Muscle layer of duodenum (tissue), 2 donors: ENCODE results near the gene UBASH3B.

Experiments
- H3K27ac ChIP-seq: one replicate; pipeline ENCODE4 v1.7.0; 2013; ENCODE audit warnings: mild to moderate bottlenecking, low read length
- H3K27me3 ChIP-seq: one replicate; pipeline ENCODE4 v1.7.0; 2013; ENCODE audit warnings: low read depth, mild to moderate bottlenecking, control low read depth, low read length
- H3K36me3 ChIP-seq, 2 donors: one replicate each; pipeline ENCODE4 v1.7.0; 2013; ENCODE audit warnings: low read length in 2 of 2, control low read depth in 1 of 2, mild to moderate bottlenecking in 1 of 2; ENCODE audit not compliant: insufficient read depth in 2 of 2, control insufficient read depth in 1 of 2
- H3K4me1 ChIP-seq, 2 donors: one replicate each; pipeline ENCODE4 v1.7.0; 2013; ENCODE audit warnings: low read length in 2 of 2, mild to moderate bottlenecking in 2 of 2, control low read depth in 1 of 2, moderate library complexity in 1 of 2; ENCODE audit not compliant: insufficient read depth in 2 of 2, control insufficient read depth in 1 of 2
- H3K4me3 ChIP-seq, 2 donors: one replicate each; pipeline ENCODE4 v1.7.0; 2013; ENCODE audit warnings: low read length in 2 of 2, low read depth in 1 of 2, mild to moderate bottlenecking in 1 of 2
- H3K9me3 ChIP-seq, 2 donors: one replicate each; pipeline ENCODE4 v1.7.0; 2013; ENCODE audit warnings: low read length in 2 of 2, control low read depth in 1 of 2, mild to moderate bottlenecking in 1 of 2; ENCODE audit not compliant: control insufficient read depth in 1 of 2
- donor health status: healthy.

Gene UBASH3B

GRCh38 chr11:122765487-122766131, 110.1 kb downstream of the UBASH3B start:
- no peaks in the 10 kb centered on the region for H3K9me3 ChIP-seq
- H3K36me3 ChIP-seq: no peaks in the 10 kb centered on the region
- H3K4me3 ChIP-seq: no peak overlapping the region
- H3K27me3 ChIP-seq: no peaks in the 10 kb centered on the region
- H3K4me1 ChIP-seq: no peaks in the 10 kb centered on the region
- H3K27ac ChIP-seq: no peak overlapping the region

- Histone ChIP-seq H3K27ac (no peak overlapping the region), H3K4me3 (no peak overlapping the region), H3K4me1 (no peaks in the 10 kb centered on the region), H3K9me3 (no peaks in the 10 kb centered on the region), H3K27me3 (no peaks in the 10 kb centered on the region), H3K36me3 (no peaks in the 10 kb centered on the region)
Observed at GRCh38 chr11:122769126-122769780, 113.7 kb downstream of the UBASH3B start.

DNA sequence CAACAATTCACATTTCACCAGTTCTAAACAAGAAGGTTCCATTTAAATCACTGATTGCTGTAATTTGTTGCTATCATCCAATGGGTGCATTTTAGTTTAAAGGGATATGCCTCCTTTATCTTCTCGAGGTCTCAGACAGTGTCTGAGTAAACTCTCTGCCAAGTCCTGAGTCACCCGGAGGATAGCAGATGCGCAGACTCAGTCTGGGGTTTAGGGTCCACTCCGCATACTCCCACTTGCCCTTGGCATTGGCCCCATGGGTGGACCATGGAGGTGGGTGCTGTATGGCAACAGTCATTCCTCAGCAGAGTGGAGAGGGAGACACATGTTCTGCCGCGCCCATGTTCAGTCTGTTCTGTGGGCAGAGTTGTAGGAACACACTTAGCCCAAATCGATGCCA, 117.4 kb downstream of the UBASH3B start:
- no peaks in the 10 kb centered on the region for H3K36me3 ChIP-seq
- no peak overlapping the region for H3K27ac ChIP-seq
- no peaks in the 10 kb centered on the region for H3K9me3 ChIP-seq
- H3K27me3 ChIP-seq: no peaks in the 10 kb centered on the region
- no peak overlapping the region for H3K4me3 ChIP-seq
- no peaks in the 10 kb centered on the region for H3K4me1 ChIP-seq

GRCh38 chr11:122773781-122774266, 118.3 kb downstream of the UBASH3B start:
- Histone ChIP-seq H3K4me1 (no peaks in the 10 kb centered on the region), H3K4me3 (no peak overlapping the region), H3K9me3 (no peaks in the 10 kb centered on the region), H3K27me3 (no peaks in the 10 kb centered on the region), H3K36me3 (no peaks in the 10 kb centered on the region), H3K27ac (no peak overlapping the region)

DNA sequence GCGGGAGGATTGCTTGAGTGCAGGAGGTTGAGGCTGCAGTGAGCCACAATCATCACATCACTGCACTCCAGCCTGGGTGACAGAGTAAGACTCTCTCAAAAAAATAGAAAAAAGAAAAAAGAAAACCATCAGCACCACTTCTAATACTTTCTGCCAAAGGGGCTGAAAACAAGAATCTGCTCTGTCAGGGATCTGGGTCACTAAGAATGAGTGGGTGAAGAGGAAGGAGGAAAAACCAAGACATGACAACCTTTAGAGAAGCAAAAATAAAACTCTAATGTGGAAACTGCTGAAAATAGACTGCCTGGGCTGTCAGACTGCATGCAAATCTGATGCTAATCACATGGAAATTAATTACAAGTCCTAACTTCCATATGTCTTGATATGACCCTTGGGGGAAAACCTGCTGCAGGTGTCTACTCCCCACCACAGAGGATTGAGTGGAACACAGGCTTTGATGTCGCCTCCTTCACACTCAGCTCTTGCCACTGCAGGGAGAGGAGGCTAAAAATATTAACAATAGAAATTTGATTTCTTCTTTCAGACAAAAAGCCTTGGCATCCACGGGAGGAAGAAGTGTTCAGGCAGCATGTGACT, 120.3 kb downstream of the UBASH3B start:
- Histone ChIP-seq H3K27me3 (no peaks in the 10 kb centered on the region), H3K4me1 (no peaks in the 10 kb centered on the region), H3K9me3 (no peaks in the 10 kb centered on the region), H3K27ac (no peak overlapping the region), H3K4me3 (no peak overlapping the region), H3K36me3 (no peaks in the 10 kb centered on the region)

GRCh38 chr11:122776546-122776945, 121.0 kb downstream of the UBASH3B start:
- H3K4me1 ChIP-seq: peaks cover 5 to 6% of the 10 kb centered on the region in 2 donors
- no peak overlapping the region for H3K27ac ChIP-seq
- no peaks in the 10 kb centered on the region for H3K9me3 ChIP-seq
- no peak overlapping the region for H3K4me3 ChIP-seq
- no peaks in the 10 kb centered on the region for H3K27me3 ChIP-seq
- H3K36me3 ChIP-seq: no peaks in the 10 kb centered on the region

DNA sequence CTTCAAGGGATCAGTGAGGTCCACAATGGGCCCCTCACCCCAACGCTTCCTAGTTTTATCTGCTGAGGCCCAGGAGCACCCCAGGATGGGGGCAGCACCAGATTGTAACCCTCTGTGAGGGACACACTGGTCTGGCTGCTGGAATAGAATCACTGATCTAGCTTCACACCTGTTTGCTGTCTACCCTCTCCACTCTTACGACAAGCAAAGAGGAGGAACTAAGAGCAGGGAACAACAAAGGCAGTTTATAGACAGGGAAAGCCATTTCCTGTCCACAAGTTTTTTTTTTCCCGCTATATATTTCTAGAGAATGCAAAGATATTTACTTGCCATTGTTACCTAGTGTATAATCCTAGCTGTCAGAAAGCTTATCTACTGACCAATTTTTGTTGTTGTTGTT, 121.8 kb downstream of the UBASH3B start:
- Histone ChIP-seq H3K36me3 (no peaks in the 10 kb centered on the region), H3K9me3 (no peaks in the 10 kb centered on the region), H3K27me3 (no peaks in the 10 kb centered on the region), H3K27ac (no peak overlapping the region), H3K4me3 (no peak overlapping the region), H3K4me1 (peaks cover 5 to 6% of the 10 kb centered on the region in 2 donors)

DNA sequence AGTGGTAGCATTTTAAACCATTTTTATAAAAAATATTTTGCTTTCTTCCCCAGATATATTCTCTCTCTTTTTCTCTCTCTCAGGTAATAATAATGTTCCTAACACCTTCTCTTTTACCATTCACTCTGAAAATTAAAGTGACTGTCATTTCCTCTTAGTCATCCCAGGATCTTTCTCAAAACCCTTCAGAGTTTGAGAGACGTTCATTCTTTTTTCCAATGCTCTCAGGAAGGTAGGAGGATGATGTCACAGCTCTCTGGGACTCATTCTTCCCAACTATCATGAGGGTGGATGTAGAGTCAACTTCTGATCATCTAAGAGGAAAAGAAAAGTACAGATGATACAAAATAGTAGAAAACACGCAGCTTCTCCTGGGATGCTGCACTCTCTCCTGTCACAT, 122.6 kb downstream of the UBASH3B start:
- Histone ChIP-seq H3K9me3 (no peaks in the 10 kb centered on the region), H3K4me3 (no peak overlapping the region), H3K27me3 (no peaks in the 10 kb centered on the region), H3K4me1 (peaks cover 5 to 6% of the 10 kb centered on the region in 2 donors), H3K36me3 (peaks cover 0 to 5% of the 10 kb centered on the region in 2 donors), H3K27ac (no peak overlapping the region)

DNA sequence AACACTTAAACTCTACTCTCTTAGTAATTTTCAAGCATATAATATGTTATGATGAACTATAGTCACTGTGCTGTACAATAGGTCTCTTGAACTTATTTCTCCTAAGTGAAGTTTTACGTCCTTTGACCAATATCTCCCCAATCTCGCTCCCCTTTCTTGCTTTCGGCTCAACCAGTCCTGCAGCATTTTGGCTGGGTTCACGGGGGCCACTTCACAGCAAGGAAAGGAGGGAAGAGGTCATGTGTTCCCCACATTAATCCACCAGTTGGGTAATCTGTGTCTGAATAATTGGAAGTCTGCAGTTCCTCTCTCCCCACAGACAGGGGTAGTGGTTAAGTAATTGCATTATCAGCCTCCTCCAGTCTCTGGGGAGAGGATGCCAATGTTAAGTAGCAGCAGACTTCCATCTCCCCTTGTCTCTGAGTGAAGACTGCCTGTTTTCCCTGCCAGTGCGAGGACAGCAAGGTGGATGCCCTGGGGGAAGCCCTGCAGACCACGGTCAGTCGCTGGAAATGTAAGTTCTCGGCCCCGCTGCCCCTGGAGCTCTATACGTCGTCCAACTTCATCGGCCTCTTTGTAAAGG, 123.6 kb downstream of the UBASH3B start:
- Histone ChIP-seq H3K27me3 (no peaks in the 10 kb centered on the region), H3K9me3 (no peaks in the 10 kb centered on the region), H3K4me3 (no peak overlapping the region), H3K4me1 (peaks cover 5 to 6% of the 10 kb centered on the region in 2 donors), H3K36me3 (peaks cover 0 to 11% of the 10 kb centered on the region in 2 donors), H3K27ac (no peak overlapping the region)

DNA sequence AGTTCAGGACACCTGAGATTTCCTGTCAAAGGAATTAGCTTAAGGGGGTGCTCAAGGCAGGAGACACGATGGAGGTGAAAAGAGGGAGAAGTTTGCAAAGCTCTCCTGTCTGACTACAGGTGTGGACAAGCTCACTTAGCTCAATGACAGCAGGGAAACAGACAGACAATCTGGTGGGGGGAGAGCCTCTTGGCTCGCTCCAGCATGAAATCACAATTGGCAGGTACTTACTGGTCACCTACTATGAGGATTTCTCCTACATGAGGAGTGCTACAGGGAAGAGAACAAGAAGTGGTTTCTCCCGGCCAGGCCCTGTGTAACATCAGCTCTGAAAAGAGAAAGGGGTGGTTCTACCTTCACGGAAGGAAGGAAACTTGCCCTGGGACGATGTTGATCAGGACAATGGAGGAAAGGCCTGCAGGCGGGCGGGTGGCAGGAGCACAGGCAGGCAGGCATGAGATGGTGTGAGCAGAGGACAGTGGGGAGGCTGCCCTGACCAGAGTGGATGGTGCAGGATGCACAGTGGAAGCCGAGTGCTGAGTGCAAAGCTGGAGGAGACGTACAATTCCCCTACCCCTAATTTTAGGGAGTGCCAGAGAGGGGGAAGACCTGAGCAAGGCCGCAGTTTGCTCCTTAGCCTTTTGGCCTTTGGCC, 124.9 kb downstream of the UBASH3B start:
- no peaks in the 10 kb centered on the region for H3K9me3 ChIP-seq
- no peak overlapping the region for H3K27ac ChIP-seq
- peaks cover 5 to 9% of the 10 kb centered on the region in 2 donors for H3K4me1 ChIP-seq
- H3K4me3 ChIP-seq: no peak overlapping the region
- H3K36me3 ChIP-seq: peaks cover 0 to 23% of the 10 kb centered on the region in 2 donors
- no peaks in the 10 kb centered on the region for H3K27me3 ChIP-seq
